Measurements from ENCODE around the gene HOXB3.
A peak's percentile ranks its signal among the peaks of the same experiment; 100 is the strongest.

Gene HOXB3

GRCh38 chr17:48555258-48556228 is 34.5 kb downstream of the HOXB3 start:
- Histone ChIP-seq H3K27ac (peak overlapping the region; percentile 80 to 87), H3K4me3 (peak overlapping the region; percentile 73)
- peak; percentile 58 for TF ChIP-seq CTCF (IDR thresholded peaks at IDR 0.05)
- no peak for DNase-seq (ENCODE audit: low spot score)

- H3K27ac ChIP-seq: peak overlapping the region; percentile 80 to 87
- no peak for TF ChIP-seq CTCF (IDR thresholded peaks at IDR 0.05)
- DNase-seq (ENCODE audit: low spot score): no peak
- H3K4me3 ChIP-seq: peak overlapping the region; percentile 73
Measured at GRCh38 chr17:48554412-48555257, 35.4 kb downstream of the HOXB3 start.

GRCh38 chr17:48553826-48554225 is 36.2 kb downstream of the HOXB3 start:
- Histone ChIP-seq H3K4me3 (peak overlapping the region; percentile 73), H3K27ac (peak overlapping the region; percentile 80 to 87)
- TF ChIP-seq CTCF (IDR thresholded peaks at IDR 0.05): no peak
- DNase-seq (ENCODE audit: low spot score): no peak

GRCh38 chr17:48553190-48553547 is 36.9 kb downstream of the HOXB3 start:
- Histone ChIP-seq H3K4me3 (peak overlapping the region; percentile 41), H3K27ac (peak overlapping the region; percentile 36 to 67)
- no peak for TF ChIP-seq CTCF (IDR thresholded peaks at IDR 0.05)
- DNase-seq (ENCODE audit: low spot score): no peak

- TF ChIP-seq CTCF (IDR thresholded peaks at IDR 0.05): no peak
- no peak for DNase-seq (ENCODE audit: low spot score)
- Histone ChIP-seq H3K4me3 (peak overlapping the region; percentile 41), H3K27ac (peak overlapping the region; percentile 36 to 74)
Measured at GRCh38 chr17:48552466-48553189, 37.4 kb downstream of the HOXB3 start.

GRCh38 chr17:48551596-48552465 is 38.2 kb downstream of the HOXB3 start:
- no peak for TF ChIP-seq CTCF (IDR thresholded peaks at IDR 0.05)
- no peak overlapping the region for H3K4me3 ChIP-seq
- no peak for DNase-seq (ENCODE audit: low spot score)
- H3K27ac ChIP-seq: peak overlapping the region; percentile 36 to 74
